ENCODE data around the gene ADGRG7. TPM values are rescaled to one million over a fixed set of nuclear protein-coding genes. Genes with fewer than 3 reads are reported as not detected.

ADGRG7 gene
- total and polyA plus RNA-seq, 2 of the 13 experiments (the other 11 are each of a cell fraction or from before 2014, with no cell fraction given), result not detected

DNA sequence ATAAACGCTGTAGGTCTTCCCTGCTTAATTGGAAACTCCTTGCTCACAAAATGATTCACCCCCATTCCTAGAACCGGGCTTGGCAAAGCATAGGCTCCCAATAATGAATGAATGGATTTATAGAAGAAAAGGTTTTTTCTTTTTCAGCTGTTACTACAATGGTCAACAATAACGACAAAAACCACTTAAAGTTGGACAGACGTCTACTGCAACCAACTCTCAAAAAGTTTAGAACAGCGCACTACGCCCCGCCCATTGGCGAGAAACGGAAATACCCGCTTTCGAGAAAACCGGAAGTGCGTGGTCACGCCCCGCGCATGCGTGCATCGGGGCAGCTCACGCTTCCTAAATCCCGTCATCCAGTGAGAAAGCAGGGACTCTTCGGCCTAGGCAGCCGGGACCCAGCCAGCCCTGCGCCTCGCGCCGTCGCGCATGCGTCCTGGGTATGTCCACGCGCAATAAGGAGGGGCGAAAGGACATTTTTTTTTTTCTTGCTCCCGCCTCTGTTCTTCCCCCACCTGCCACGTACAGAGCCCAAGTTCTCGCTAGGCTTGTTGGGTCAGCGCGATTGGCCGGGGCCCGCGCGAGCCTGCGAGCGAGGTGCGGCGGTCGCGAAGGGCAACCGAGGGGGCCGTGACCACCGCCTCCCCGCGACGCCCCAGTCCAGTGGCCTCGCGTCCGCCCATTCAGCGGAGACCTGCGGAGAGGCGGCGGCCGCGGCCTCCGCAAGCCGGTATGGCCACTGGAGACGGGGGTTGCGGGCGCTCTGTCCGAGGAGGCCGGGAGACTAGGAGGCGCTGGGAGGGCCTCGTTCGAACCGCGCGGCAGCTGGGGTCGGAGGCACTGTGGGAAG, 99.8 kb downstream of the ADGRG7 start, which contains the start of gene TFG (continued):
- TF ChIP-seq ZNF160 (CRISPR knock-in tag; IDR thresholded peaks at IDR 0.05) (peak; percentile 83), ZNF530 (CRISPR knock-in tag; IDR thresholded peaks at IDR 0.05; ENCODE audit: low read depth) (no peak), TBP (CRISPR knock-in tag; IDR thresholded peaks at IDR 0.05) (no peak), FOXK2 (IDR thresholded peaks at IDR 0.05) (peak; percentile 73), ETV5 (CRISPR knock-in tag; IDR thresholded peaks at IDR 0.05; ENCODE audit: borderline replicate concordance) (peak; percentile 55; the same call in 1 of the 2 replicates), XBP1 (CRISPR knock-in tag; IDR thresholded peaks at IDR 0.05) (no peak), ZNF703 (CRISPR knock-in tag; IDR thresholded peaks at IDR 0.05; ENCODE audit: borderline replicate concordance) (no peak), KLF6 (CRISPR knock-in tag; IDR thresholded peaks at IDR 0.05) (peak; percentile 64; the same call in 1 of the 2 replicates), ARNT (IDR thresholded peaks at IDR 0.05) (no peak), ZBTB8A (CRISPR knock-in tag; IDR thresholded peaks at IDR 0.05; ENCODE audit: borderline replicate concordance, low read depth) (0 out of 2 replicates have a peak, but pooled peaks have one; percentile 40), KIAA2018 (CRISPR knock-in tag; IDR thresholded peaks at IDR 0.05; ENCODE audit: borderline replicate concordance) (no peak), CHD2 (IDR thresholded peaks at IDR 0.05; ENCODE audit: low read depth, low read length) (peak; percentile 85), HNF4A (CRISPR knock-in tag; IDR thresholded peaks at IDR 0.05) (peak; percentile 7; the same call in 1 of the 2 replicates), BRD4 (CRISPR knock-in tag; IDR thresholded peaks at IDR 0.05) (peak; percentile 68; the same call in 1 of the 2 replicates), NAIF1 (CRISPR knock-in tag; IDR thresholded peaks at IDR 0.05; ENCODE audit: borderline replicate concordance) (no peak; the same call in 1 of the 2 replicates), PTBP1 (IDR thresholded peaks at IDR 0.05; ENCODE audit: low read depth, low read length, poor library complexity, severe bottlenecking) (no peak), AGO2 (optimal IDR thresholded peaks at IDR 0.05; ENCODE audit: low read depth, low read length) (peak; percentile 74)
- TF ChIP-seq, protein P1, sequence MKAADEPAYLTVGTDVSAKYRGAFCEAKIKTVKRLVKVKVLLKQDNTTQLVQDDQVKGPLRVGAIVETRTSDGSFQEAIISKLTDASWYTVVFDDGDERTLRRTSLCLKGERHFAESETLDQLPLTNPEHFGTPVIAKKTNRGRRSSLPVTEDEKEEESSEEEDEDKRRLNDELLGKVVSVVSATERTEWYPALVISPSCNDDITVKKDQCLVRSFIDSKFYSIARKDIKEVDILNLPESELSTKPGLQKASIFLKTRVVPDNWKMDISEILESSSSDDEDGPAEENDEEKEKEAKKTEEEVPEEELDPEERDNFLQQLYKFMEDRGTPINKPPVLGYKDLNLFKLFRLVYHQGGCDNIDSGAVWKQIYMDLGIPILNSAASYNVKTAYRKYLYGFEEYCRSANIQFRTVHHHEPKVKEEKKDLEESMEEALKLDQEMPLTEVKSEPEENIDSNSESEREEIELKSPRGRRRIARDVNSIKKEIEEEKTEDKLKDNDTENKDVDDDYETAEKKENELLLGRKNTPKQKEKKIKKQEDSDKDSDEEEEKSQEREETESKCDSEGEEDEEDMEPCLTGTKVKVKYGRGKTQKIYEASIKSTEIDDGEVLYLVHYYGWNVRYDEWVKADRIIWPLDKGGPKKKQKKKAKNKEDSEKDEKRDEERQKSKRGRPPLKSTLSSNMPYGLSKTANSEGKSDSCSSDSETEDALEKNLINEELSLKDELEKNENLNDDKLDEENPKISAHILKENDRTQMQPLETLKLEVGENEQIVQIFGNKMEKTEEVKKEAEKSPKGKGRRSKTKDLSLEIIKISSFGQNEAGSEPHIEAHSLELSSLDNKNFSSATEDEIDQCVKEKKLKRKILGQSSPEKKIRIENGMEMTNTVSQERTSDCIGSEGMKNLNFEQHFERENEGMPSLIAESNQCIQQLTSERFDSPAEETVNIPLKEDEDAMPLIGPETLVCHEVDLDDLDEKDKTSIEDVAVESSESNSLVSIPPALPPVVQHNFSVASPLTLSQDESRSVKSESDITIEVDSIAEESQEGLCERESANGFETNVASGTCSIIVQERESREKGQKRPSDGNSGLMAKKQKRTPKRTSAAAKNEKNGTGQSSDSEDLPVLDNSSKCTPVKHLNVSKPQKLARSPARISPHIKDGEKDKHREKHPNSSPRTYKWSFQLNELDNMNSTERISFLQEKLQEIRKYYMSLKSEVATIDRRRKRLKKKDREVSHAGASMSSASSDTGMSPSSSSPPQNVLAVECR (CRISPR knock-in tag; IDR thresholded peaks at IDR 0.05; ENCODE audit: borderline replicate concordance), result peak; percentile 71; the same call in 1 of the 2 replicates
